Aorta (tissue), 5 donors: ENCODE results near the gene L3MBTL3. TPM values are rescaled to one million over a fixed set of nuclear protein-coding genes. Genes with fewer than 3 reads are reported as not detected.

Source experiments
- ATAC-seq: fragments of 200-7000 bp; cut with Tn5 transposase; one replicate; pipeline ENCODE4 v1.9.1; 2022; ENCODE audit warnings: moderate library complexity; ENCODE audit not compliant: low FRiP score
- DNase-seq, 2 donors: peaks; one replicate each; pipeline ENCODE4 v3.0.0-alpha.2; 2020
- H3K27ac ChIP-seq, 2 donors: one replicate each; pipeline ENCODE4 v1.5.1; 2013; ENCODE audit warnings: low read length in 2 of 2, mild to moderate bottlenecking in 2 of 2, moderate library complexity in 2 of 2, control low read depth in 1 of 2, inconsistent platforms in 1 of 2, low read depth in 1 of 2
- H3K27me3 ChIP-seq, 2 donors: one replicate each; pipeline ENCODE4 v1.6.1; 2013; ENCODE audit warnings: control low read depth in 1 of 2, low read length in 1 of 2, mild to moderate bottlenecking in 1 of 2, moderate library complexity in 1 of 2; ENCODE audit not compliant: insufficient read depth in 2 of 2, control insufficient read depth in 1 of 2
- H3K36me3 ChIP-seq, 2 donors: one replicate each; pipeline ENCODE4 v1.6.1; 2013; ENCODE audit warnings: control low read depth in 1 of 2, low read length in 1 of 2, mild to moderate bottlenecking in 1 of 2; ENCODE audit not compliant: insufficient read depth in 2 of 2, control insufficient read depth in 1 of 2
- H3K4me1 ChIP-seq, 2 donors: one replicate each; pipeline ENCODE4 v1.6.1; 2013; ENCODE audit warnings: low read length in 2 of 2, control low read depth in 1 of 2, mild to moderate bottlenecking in 1 of 2, moderate library complexity in 1 of 2; ENCODE audit not compliant: insufficient read depth in 2 of 2, control insufficient read depth in 1 of 2
- H3K4me3 ChIP-seq, 2 donors: one replicate each; pipeline ENCODE4 v1.5.1; 2013; ENCODE audit warnings: low read length in 2 of 2, control low read depth in 1 of 2, mild to moderate bottlenecking in 1 of 2
- H3K9me3 ChIP-seq: one replicate; pipeline ENCODE4 v1.6.1; 2013; ENCODE audit warnings: mild to moderate bottlenecking, low read length; ENCODE audit not compliant: control insufficient read depth
- WGBS, 2 donors: extraction: QIAGEN DNeasy Blood & Tissue Kit; methylation state at CpG; one replicate each; pipeline ENCODE4 v1.1.7; 2013; 5-methylcytosine and 5-hydroxymethylcytosine counted together
- intact Hi-C, 2 donors: fragments of 100-400 bp; cut with DNase I; formaldehyde crosslinking; loops; one replicate each; pipeline versions ENCODE4 v1.14.2 to v1.15.0; 2022
- polyA plus RNA-seq, 2 donors: library from polyadenylated mRNA; stranded (reverse); fragments of 200-250 nt; gene quantifications; one replicate each; pipeline ENCODE4 v1.2.3, GENCODE V29; 2013
- total RNA-seq, 2 donors: library from RNA; stranded (reverse); fragmentation: NEBNext Ultra II Directional; extraction: Animal tissue kit (Norgen Biotek cat#: 25700); gene quantifications; one replicate each; pipeline ENCODE4 v1.2.1, GENCODE V29; 2021
- donor health status: healthy with polysubstance abuse.
- donor health status: Bipolar disorder and iron deficiency.
- donor health status: DM: no; HTN: no; CAD: no.
- donor health status: DM: no; HTN: no; CAD: no.
- donor health status: DM: yes; HTN: yes; CAD: no.

Gene L3MBTL3
- total and polyA plus RNA-seq, 4 donors: 3.8 to 14.1 (median 11.7) TPM

DNA sequence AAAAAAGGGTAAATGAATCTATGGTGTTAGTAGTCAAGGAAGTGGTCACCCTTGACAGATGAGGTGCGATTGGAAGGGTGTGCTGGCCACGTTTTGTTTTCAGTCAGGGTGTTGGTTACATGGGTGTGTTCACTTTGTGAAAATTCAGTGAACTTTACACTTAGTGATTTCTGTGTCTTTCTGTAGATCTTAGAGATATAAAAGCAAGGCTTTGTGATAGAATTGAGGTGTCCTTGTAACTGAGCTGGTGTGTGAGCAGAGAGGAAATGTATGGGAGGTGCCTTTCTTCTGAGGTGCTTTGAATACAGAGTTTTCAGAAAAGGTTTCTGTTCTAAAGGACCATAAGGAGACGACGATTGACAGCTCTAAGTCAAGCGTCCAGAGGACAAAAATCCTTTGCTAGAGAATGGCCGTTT is 113.9 kb downstream of the L3MBTL3 start:
- Histone ChIP-seq H3K27ac (no peak overlapping the region), H3K9me3 (no peaks in the 10 kb centered on the region), H3K36me3 (no peaks in the 10 kb centered on the region), H3K4me3 (no peak overlapping the region), H3K4me1 (no peaks in the 10 kb centered on the region), H3K27me3 (no peaks in the 10 kb centered on the region)
- DNase-seq (no peak), ATAC-seq (no peak)
- 73 to 78% methylated on average over 6 of the region's 6 CpGs for WGBS, 2 donors
- intact Hi-C loops: no loop called here

DNA sequence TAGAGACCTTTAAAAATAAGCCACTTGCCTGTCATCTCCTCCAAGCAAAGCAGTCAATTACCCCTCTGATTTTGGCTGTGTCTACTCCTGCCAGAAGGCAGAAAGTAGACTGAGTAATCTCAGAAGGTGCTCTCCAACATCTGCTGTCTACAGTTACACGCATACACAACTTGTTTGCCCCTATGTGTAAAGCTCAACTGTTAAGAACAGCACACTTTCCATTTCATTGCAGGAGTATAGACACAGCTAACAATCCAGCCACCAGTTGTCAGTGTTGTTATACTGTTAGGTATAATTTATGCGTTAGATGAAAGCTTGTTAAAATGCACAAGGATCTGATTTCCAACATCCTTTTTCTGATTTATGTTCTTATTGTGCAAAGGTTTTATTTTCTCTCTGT is 116.2 kb downstream of the L3MBTL3 start:
- no peak for ATAC-seq
- 83 to 88% methylated on average over 2 of the region's 2 CpGs for WGBS, 2 donors
- intact Hi-C loops: no loop called here

DNA sequence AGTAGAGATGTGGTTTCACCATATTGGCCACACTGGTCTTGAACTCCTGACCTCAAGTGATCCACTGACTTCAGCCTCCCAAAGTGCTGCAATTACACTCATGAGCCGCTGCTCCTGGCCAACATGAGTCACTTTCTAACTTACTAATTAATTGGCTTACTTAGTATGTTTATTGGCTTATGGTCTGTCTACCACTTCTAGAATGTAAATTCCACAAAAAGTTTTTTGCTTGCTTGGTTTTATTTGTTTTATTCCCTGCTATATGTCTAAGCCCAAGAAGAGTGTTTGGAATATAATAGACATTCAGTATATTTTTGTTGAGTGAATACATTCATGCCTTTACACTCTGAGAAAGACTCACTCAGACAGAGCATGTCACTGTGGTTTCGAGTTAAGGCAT is 118.4 kb downstream of the L3MBTL3 start:
- H3K27me3 ChIP-seq: no peaks in the 10 kb centered on the region

More for the DNA sequence above, 116.2 kb downstream of the L3MBTL3 start:
- no peaks in the 10 kb centered on the region for H3K4me1 ChIP-seq
- H3K4me3 ChIP-seq: no peak overlapping the region
- H3K27me3 ChIP-seq: no peaks in the 10 kb centered on the region
- no peak overlapping the region for H3K27ac ChIP-seq
- H3K36me3 ChIP-seq: no peaks in the 10 kb centered on the region
- DNase-seq: no peak
- no peaks in the 10 kb centered on the region for H3K9me3 ChIP-seq

DNA sequence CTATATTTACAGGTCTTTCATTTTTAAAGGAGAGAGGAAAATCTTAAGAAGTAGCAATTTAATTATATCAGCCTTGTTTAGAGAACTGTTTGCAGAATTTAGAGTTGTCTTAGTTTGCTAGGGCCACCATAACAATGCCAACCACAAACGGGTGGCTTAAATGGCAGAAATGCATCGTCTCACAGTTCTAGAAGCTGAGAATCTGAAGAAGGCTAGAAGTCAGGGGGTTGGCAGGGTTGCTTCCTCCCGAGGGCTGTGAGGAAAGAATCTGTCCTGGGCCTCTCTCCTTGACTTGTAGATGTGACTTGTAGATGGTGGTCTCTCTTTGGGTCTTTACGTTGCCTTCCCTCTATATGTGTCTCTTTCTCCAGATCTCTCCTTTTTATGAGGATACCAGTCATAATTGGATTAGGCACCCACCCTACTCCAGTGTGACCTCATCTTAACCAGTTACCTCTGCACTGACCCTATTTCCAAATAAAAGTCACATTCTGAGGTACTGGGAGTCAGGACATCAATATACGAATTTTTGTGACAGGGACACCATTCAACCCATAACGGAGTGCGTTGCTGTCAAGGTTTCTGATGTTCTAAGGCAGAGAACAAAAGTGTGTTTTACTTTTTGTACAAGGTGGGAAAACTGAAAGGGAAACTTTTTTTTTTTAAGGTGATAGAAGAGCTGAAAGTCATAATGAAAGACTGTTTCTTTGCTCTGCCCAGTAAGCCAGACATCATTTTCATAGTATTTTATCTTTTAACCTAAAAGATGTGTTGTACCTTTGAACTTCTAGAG is 119.9 kb downstream of the L3MBTL3 start:
- H3K4me3 ChIP-seq: no peak overlapping the region
- H3K36me3 ChIP-seq: no peaks in the 10 kb centered on the region
- no peak for ATAC-seq
- 81 to 88% methylated on average over 7 of the region's 7 CpGs for WGBS, 2 donors
- intact Hi-C loops: no loop called here
- H3K27me3 ChIP-seq: no peaks in the 10 kb centered on the region
- H3K27ac ChIP-seq: no peak overlapping the region
- H3K9me3 ChIP-seq: no peaks in the 10 kb centered on the region
- H3K4me1 ChIP-seq: no peaks in the 10 kb centered on the region
- DNase-seq: no peak

More for the DNA sequence above, 118.4 kb downstream of the L3MBTL3 start:
- ATAC-seq: no peak
- no peak overlapping the region for H3K4me3 ChIP-seq
- intact Hi-C loops: no loop called here
- H3K9me3 ChIP-seq: no peaks in the 10 kb centered on the region
- no peak for DNase-seq
- 93 to 94% methylated on average over 2 of the region's 2 CpGs for WGBS, 2 donors
- H3K4me1 ChIP-seq: no peaks in the 10 kb centered on the region
- H3K36me3 ChIP-seq: no peaks in the 10 kb centered on the region
- no peak overlapping the region for H3K27ac ChIP-seq

DNA sequence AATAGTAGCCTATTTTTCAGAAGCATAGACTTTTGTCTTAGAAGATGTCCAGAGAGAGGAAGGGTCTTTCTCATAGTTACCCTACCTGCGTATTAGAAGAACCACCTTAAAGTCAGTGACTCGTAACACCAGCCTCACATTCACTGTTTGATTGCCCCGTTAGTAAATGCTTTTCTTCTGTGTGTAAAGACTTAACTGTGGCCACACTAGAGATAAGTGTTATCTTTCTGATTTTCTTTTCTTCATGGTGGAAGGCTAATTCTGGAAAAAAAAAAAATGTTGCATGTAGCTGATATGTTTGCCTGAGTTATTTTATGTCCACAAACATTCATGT is 120.5 kb downstream of the L3MBTL3 start:
- ATAC-seq (no peak), DNase-seq (no peak)
- no peaks in the 10 kb centered on the region for H3K27me3 ChIP-seq
- WGBS, 2 donors: 86 to 87% methylated on average over 3 of the region's 3 CpGs
- H3K9me3 ChIP-seq: no peaks in the 10 kb centered on the region
- no peak overlapping the region for H3K27ac ChIP-seq
- no peaks in the 10 kb centered on the region for H3K4me1 ChIP-seq
- intact Hi-C loops: no loop called here
- no peak overlapping the region for H3K4me3 ChIP-seq
- peaks cover 0 to 2% of the 10 kb centered on the region in 2 donors for H3K36me3 ChIP-seq

DNA sequence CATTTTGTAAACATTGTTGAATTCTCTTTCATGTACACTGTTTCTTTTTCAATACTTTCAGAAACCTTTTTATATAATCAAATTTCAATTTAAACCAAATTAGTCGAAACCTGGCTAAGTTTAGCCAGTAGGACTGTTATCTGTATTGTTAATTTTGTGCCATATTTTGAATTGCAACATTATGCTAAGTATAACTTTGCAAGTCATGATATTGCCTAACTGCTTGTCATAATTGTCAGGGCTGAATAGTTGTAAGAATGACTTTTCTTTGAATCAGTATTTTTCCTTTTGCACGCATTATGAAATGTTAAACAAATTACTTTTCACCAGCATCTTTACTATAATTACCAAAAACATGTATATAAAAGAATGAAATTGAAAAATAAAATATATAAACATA is 121.7 kb downstream of the L3MBTL3 start:
- H3K27ac ChIP-seq: no peak overlapping the region
- DNase-seq (no peak), ATAC-seq (no peak)
- H3K9me3 ChIP-seq: no peaks in the 10 kb centered on the region
- 87 to 88% methylated on average over 2 of the region's 2 CpGs for WGBS, 2 donors
- H3K4me3 ChIP-seq: no peak overlapping the region
- H3K4me1 ChIP-seq: no peaks in the 10 kb centered on the region
- H3K27me3 ChIP-seq: no peaks in the 10 kb centered on the region
- intact Hi-C loops: no loop called here
- H3K36me3 ChIP-seq: peaks cover 0 to 2% of the 10 kb centered on the region in 2 donors

DNA sequence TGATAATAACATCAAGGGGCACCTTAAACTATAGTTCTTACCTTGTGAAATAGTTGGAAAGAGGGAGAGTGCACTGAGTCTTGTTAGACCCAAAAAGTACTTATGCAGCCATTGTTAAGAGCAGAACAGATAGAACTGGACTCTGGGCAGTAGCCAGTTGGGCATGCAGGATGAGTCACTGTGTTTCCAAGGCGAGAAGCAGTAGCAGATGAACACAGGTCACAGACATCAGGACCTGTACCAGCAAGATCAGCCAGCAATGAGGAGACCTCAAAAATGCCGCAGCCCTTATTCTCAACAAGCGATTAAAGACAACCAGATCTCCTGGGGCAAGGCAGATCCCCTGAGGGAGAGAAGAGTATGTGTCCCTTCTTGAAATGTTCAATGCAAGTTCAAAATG is 125.3 kb downstream of the L3MBTL3 start:
- DNase-seq (no peak), ATAC-seq (no peak)
- intact Hi-C loops: no loop called here
- no peak overlapping the region for H3K4me3 ChIP-seq
- H3K36me3 ChIP-seq: peaks cover 0 to 2% of the 10 kb centered on the region in 2 donors
- no peak overlapping the region for H3K27ac ChIP-seq
- WGBS, 2 donors: 94 to 97% methylated on average over 3 of the region's 3 CpGs
- H3K4me1 ChIP-seq: no peaks in the 10 kb centered on the region
- no peaks in the 10 kb centered on the region for H3K27me3 ChIP-seq
- H3K9me3 ChIP-seq: no peaks in the 10 kb centered on the region

DNA sequence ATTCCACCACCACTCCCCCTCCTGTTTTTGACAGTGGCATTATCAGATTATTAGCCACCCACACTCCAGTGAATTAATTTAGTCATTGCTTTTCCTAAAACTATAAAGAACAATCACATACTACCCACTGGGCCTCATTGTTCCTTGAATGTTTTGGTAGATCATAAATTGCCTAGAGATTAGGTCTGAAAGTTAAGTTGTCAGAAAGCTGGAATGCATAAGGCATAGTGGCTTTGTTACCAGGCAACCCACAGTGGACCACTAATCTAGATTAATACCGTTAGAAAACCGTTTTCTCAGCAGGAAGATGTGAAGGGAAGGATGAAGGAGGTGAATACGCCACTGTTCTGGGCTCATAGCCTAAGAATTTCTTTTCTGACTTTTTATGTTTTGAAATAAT is 128.7 kb downstream of the L3MBTL3 start:
- DNase-seq (no peak), ATAC-seq (no peak)
- WGBS, 2 donors: 76 to 78% methylated on average over 3 of the region's 3 CpGs
- no peaks in the 10 kb centered on the region for H3K4me1 ChIP-seq
- H3K36me3 ChIP-seq: peaks cover 0 to 2% of the 10 kb centered on the region in 2 donors
- intact Hi-C loops: no loop called here
- H3K27ac ChIP-seq: no peak overlapping the region
- no peaks in the 10 kb centered on the region for H3K27me3 ChIP-seq
- H3K4me3 ChIP-seq: no peak overlapping the region
- H3K9me3 ChIP-seq: no peaks in the 10 kb centered on the region

DNA sequence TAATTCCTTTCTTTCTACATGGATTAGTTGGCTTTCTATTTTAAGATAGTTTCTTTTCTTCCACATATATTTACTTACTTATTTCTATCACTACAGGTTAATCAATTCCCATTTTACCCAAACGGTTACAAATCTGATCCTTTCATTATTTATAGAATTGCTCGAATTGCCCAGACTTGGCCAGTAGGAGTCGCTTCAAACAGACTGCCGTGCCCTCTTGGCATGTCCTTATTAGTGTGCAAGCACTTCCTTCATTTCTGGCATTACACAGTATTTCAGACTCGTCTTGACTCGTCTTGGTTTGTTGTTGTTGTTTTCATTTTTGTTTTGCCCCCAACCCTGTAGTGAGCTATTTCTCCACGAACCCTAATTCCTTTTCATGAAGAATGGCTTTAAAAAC is 129.8 kb downstream of the L3MBTL3 start:
- Histone ChIP-seq H3K9me3 (no peaks in the 10 kb centered on the region), H3K4me1 (no peaks in the 10 kb centered on the region), H3K4me3 (no peak overlapping the region), H3K36me3 (peaks cover 0 to 2% of the 10 kb centered on the region in 2 donors), H3K27me3 (no peaks in the 10 kb centered on the region), H3K27ac (no peak overlapping the region)
- no peak for DNase-seq
- intact Hi-C loops: no loop called here
- 82 to 87% methylated on average over 7 of the region's 7 CpGs for WGBS, 2 donors
- no peak for ATAC-seq
